HG03439 (cell line): ENCODE measurements around the gene TRIM67.
"Not testable (repeated sequence)": the region's sequence is repeated elsewhere in the genome, so short reads cannot be mapped to it uniquely, and the experiment has no call there.

Experiments used
- ATAC-seq: cut with Tn5 transposase; IDR thresholded peaks from one replicate; pipeline ENCODE4 v1.9.1; 2021; ENCODE audit warnings: mild to moderate bottlenecking, moderate library complexity; ENCODE audit not compliant: unreplicated experiment

TRIM67 gene

DNA sequence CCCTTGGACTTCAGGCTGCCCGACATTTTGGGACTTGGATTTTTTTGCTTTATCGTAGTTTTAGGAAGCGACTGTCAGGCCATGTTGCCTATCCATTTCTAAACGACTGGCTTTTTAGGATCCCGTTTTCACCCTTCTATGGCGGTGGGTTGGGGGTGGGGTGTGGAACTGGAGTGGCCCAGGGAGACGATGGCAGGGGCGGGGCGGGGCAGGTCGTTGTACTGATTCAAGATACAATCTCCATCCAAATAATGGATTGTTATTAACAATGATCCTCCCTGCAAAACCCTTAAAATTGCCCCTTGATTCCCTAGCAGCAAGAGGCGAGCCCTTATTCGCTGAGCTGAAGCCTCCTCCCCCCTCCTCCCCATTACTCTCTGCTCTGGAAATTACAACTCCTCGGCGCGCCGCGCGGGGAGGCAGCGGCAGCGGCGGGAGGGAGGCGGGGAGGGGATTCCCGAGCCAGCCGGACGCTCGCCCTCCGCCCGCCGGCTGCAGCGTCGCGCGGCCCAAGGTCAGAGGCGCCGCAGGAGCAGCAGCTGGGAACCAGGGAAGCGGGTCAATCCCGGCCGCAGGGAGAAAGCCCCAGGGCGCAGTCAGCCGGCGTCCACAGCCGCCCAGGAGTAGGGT lies at the start of gene TRIM67:
TRIM67 (plus strand) TSS at position 392 of the 630 bp plus-strand sequence. CDS start 912 bp downstream, outside the sequence.
- no peak for ATAC-seq

DNA sequence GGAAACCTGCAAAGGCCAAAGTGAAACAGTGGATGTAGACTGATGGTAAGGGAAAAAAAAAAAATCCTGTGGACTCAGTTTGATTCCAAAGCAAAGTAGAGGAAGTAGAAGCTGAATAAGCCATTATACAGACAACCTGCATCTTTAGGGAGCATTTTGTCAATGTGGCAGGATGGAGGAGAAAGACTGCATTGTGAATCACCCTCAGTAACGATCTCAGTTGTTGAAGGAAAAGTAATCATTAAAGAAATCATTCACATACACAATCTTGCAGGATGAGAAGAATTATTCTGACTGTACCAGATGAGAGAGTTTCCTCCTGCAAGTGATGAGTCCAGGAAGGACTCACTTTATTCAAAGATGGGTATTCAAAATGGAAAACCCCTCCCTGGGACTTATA lies 45.1 kb upstream of the TRIM67 start:
- no peak for ATAC-seq

DNA sequence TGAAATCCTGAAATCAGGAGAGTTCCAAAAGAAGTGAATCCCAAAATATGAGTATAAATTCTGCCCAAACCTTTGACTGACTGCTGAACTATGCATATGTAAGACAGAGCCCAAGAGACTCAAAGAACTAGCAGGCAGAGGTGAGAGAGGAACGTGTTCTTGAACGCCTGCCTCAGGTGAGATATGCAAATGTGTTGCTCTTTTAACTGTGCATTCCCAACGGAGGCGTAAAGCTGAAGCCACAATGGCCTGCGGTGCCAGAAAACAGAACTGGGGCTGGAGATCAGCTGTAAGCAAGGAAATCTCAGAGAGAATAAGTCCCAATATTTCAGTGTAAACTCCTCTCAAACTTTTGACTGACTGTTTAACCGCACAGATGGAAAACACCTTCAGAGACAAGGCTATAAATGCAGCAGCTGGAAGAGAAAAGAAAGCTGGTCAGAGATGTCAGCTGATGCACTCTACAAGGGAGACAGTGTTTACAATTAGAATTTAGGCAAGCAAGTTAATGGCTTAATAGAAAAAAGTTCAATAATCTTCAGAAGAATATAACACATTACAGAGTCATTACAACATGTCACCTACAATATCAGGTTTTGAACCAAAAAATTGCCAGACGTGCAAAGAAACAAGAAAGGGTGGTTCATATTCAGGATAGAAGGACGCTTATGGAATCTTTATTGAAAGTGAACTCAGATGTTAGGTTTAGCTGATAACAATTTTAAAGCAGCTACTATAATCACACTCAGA lies 43.0 kb upstream of the TRIM67 start:
- no peak for ATAC-seq

DNA sequence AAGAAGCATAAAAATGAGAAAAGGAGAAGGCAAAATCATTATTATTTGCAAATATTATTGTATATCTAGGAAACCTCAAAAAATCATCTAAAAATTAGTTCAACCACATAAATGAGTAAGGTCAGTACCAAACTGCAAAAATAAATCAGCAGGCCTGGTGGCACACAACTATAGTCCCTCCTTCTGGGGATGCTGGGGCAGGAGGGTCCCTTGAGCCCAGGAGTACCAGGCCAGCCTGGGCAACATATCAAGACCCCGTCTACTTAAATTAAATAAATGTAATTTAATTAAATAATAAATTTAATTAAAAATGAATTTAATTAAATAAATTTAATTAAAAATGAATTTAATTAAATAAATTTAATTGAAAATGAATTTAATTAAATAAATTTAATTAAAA lies 40.3 kb upstream of the TRIM67 start:
- ATAC-seq: no peak

DNA sequence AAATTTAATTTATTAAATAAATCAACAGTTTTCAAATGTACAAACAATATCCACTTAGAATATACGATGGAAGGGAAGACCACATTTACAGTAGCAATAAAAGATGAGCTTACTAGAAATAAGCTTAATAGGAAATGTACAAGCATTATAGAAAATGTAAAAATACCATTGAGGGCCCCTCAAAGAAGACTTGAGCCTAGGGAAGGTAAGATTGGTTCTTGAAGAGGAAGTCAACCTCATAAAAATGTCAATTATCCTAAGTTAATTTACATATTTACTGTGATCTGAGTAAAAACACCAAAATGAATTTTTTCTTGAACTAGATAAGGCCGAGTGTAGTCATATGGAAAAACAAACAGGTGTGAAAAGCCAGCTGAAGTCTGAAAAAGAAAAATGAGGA lies 39.7 kb upstream of the TRIM67 start:
- ATAC-seq: no peak

DNA sequence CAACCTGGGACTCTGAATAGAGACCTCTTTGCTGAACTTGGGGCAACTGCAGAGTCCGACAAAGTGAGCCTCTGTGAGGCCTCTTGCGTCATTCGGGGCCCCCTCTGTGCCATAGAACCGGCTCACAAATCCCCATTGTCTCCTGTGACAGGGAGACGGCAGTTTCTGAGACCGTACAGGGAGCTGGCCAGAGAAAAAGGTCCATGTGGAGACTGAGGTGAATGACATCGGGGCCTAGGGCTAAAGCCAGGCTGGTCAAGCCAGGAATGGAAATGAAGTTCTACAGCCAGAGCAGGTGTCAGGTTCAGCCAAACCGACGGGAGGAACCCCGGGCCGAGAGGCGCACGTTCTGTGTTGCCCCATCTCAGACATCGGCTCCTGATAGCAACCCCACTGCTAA lies 37.1 kb upstream of the TRIM67 start:
- ATAC-seq: no peak

DNA sequence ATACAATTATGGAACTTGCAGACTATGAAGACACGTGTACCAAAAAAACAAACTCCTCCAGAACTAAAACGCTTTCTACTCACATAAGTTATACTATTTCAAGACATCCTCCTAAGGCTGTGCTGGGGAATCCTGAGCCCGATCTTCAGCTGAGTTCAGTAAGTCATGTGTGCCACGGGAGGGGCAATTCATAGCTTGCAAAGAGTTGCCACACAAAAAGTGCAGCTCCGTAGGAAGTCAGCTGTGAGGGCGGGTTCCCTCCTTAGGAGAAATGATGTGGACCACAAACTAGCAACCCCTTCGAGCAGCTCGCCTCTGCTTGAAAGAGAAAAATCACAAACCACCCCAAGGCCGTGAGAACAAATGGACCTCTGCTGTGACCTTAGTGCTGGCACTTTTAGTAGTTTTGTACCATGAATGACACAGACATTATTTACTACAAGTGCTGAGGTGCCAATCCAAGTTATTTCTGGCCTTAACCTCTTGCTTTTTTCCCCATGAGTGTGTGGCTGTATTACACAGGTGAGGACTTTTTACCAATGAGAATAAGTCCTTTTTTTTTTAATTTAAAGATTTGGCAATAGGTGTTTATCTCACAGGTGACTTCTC lies 35.8 kb upstream of the TRIM67 start:
- ATAC-seq: no peak

DNA sequence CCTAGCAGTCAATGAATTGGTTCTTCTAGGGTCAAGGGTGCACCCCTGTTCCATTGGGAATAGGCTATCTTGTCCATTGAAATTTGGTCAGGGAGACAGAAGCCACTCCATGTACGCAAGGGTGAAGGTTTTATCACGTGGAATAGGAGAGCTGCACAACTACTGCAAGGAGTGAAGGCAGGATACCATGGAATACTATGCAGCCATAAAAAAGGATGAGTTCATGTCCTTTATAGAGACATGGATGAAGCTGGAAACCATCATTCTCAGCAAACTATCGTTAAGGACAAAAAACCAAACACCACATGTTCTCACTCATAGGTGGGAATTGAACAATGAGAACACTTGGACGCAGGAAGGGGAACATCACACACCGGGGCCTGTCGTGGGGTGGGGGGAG lies 34.8 kb upstream of the TRIM67 start:
- ATAC-seq: not testable (repeated sequence)

DNA sequence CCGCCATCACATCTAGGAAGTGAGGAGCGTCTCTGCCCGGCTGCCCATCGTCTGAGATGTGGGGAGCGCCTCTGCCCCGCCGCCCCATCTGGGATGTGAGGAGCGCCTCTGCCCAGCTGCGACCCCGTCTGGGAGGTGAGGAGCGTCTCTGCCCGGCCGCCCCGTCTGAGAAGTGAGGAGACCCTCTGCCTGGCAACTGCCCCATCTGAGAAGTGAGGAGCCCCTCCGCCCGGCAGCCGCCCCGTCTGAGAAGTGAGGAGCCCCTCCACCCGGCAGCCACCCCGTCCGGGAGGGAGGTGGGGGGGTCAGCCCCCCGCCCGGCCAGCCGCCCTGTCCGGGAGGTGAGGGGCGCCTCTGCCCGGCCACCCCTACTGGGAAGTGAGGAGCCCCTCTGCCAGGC lies 33.4 kb upstream of the TRIM67 start:
- ATAC-seq: not testable (repeated sequence)

DNA sequence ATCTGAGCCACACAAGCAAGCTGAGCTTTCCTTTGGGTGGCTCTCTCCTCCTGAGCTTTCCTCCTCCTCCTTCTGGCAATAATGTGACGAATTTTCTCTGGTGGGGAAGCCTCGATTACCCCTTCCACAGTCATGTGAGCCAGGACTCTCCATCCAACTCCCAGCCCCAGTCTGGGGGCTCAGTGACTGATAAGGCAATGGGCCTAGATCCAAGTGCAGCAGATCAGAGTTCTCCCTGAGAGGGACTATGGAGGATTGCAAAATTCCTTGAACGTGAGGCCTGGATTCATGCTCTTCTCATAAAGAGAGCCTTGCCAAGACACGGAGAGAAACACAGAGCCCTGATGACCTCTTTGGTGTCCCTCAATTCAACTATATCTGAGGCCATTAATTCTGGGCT lies 31.3 kb upstream of the TRIM67 start:
- no peak for ATAC-seq

DNA sequence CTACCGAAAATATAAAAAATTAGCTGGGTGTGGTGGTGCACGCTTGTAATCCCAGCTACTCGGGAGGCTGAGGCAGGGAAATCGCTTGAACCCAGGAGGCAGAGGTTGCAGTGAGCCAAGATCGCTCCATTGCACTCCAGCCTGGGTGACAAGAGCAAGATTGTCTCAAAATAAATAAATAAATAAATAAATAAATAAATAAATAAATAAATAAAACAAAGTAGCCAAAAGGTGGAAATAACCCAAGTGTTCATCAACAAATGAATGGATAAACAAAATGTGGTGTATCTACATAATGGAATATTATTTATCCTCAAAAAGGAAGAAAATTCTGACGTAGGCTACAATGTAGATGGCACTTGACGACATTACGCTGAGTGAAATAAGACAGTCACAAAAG lies 29.3 kb upstream of the TRIM67 start:
- ATAC-seq: not testable (repeated sequence)

DNA sequence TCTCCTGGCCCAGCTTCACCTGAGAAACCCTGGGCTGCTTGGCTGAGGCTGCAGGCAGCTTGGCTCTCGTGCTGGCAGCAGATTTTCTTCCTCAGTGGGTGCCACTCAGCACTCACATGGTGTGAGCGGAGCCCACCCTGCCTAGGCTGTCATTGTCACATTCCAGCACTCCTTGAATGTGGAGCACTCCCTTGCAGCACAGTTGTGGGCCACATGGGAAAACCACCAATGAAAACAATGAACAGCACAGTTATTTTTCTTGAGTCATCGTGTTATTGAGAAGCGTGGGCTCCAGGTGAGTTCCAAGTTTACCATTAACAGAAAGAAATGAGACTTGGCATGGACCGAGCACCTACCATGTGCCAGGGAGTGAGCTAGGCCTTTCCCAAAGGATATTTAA lies 27.2 kb upstream of the TRIM67 start:
- ATAC-seq: no peak

DNA sequence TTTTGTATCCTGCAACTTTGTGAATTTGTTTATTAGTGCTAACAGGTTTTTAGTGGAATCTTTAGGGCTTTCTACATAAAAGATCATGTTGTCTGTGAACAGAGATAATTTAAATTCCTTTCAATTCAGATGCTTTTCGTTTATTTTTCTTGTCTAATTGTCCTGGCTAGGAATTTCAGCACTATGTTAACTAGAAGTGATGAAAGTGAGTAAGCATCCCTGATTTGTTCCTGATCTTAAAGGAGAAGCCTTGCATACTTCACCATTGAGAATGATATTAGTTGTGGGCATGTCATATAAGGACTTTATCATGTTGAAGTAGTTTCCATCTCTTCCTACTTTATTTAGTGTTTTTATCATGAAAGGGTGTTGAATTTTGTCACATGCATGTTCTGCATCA lies 23.6 kb upstream of the TRIM67 start:
- ATAC-seq: no peak

DNA sequence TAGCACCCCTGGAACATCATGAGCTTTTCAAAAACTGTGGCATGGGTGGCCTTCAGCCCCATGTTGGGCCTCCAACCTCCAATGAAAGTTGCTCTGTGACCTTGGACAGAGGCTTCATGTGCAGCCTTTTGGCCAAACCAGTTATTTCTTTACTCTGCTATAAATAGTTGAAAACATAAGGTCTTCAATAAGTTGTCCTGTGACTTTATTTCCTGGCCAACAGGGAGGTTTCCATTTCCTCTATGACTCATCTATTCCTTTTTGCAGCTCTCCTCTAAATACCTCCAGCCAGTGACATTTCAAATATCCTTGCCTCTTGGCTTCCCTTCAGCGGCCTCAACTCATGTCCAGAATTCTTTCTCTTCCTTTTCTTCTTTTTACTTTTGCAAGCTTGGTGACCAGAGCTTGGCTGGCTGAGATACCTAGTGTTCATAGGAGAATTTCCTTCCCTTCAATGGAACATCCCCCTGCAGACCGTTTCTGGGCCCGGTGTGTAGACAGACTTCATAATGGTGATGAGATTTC lies 22.7 kb upstream of the TRIM67 start:
- ATAC-seq: no peak

DNA sequence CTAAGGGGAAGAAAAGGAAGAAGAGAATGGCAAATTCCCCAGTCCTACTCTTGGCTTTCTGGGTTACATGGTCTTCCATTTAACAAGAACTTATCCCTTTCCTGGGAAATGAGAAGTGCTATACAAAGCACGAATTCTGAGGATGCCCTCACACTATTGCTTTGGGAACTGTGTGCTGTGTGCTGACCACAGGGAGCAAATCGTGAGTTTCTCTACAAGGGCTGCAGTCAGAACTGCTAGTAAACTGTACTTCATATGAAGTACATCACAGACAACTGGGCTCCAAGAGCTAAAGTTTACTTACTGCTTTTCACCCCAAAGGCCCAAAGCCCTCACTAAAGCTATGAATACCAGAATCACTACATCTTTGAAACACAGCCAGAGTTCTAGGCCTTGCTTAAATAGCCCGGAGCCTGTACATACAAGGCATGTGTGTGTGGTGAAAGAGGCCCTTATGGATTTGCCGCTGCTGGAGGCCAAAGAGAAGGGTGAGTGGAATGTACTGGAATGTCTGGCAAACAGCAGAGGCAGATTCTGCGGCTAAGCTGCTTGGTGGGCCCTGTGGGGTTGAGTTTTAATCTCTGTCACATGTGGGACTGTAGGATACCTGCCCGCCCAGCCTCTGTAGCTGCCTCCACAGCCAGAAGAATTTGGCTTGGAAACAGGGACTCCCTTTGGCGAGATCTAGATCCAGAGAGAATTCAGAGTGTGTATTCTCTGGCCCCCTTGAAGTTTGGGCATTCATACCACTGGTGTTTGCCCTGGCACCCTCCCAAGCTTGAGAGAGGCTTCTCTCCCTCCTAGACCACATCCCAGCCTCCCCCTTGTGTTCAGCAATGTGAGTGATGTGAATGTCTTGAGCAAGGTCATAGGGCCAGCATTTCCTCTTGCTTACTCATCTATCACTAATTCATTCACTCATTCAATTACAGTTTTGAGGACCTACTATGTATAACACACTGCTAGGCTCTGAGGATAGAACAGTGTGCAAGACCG lies 21.9 kb upstream of the TRIM67 start:
- ATAC-seq: no peak

DNA sequence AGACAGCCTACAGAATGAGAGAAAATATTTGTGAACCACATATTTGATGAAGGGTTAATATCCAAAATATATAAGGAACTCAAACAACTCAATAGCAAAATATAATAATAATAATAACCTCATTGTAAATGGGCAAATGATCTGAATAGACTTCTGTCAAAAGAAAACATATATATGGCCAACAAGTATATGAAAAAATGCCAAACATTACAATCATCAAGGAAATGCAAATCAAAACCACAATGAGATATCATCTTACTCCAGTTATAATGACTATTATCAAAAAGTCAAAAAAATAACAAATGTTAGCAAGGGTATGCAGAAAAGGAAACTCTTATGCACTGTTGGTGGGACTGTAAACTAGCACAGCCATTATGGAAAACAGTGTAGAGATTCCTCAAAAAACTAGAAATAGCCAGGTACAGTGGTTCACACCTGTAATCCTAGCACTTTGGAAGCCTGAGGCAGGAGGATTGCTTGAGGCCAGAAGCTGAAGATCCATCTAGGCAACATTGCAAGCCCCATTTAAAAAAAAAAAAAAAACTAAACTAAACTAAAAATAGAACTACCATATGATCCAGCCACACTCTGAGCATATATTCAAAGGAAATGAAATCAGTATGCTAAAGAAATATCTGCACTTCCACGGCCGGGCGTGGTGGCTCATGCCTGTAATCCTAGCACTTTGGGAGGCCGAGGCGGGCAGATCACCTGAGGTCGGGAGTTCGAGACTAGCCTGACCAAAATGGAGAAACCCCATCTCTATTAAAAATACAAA lies 17.3 kb upstream of the TRIM67 start:
- no peak for ATAC-seq

DNA sequence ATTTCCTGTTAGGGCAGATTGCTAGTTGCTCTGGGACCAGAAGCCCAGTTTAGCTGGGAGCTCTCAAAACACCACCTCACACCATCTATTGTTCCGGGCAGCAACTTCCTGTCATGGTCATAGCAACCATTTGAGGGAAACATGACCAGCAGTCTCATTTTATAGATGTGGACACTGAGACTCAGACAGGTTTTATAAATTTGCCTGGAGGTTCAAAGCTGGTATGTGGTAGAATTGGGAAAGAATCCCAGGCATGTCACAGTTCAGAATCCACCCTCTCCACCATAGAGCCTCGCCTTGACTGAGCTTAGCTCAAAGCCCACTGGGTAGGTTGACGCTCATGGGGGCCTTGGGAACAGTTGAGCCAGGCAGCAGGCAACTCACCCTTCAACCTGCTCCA lies 14.0 kb upstream of the TRIM67 start:
- no peak for ATAC-seq

DNA sequence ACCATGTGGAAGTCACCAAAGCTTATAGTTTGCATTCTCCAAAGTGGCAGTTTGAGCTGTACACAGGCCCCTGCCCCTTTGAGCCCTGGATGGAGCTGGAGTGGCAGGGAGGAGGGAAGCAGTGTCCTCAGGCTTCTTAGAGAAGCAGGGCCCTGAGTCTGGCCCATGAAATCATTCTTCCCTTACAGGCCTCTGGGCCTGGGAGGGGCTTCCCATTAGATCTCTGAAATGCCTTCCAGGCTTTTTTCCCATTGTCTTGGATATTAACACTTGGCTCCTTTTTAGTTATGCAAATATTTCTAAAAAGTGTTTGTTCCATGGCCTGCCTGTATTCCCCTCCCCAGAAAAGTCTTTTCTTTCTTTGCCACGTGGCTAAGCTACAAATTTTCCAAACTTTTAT lies 10.0 kb upstream of the TRIM67 start:
- ATAC-seq: no peak

DNA sequence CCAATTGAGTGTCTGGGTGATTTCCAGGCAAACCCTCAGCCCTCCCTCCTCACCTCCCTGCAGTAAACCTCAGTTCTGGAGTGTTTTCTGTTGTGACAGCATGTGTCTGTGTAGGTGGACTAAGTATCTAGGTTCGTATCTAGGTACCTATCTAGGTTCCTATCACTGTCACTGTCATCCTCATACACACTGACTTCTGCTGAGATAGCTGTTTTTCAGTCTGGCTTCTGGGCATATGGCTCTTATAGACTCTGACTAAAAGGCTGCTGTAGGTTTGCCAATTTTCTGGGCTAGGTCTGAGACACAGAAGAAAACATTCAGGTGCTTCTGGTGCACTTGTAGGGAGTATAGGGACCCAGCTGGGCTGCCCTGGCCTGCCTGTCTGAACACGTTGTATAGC lies 8.1 kb upstream of the TRIM67 start:
- no peak for ATAC-seq

DNA sequence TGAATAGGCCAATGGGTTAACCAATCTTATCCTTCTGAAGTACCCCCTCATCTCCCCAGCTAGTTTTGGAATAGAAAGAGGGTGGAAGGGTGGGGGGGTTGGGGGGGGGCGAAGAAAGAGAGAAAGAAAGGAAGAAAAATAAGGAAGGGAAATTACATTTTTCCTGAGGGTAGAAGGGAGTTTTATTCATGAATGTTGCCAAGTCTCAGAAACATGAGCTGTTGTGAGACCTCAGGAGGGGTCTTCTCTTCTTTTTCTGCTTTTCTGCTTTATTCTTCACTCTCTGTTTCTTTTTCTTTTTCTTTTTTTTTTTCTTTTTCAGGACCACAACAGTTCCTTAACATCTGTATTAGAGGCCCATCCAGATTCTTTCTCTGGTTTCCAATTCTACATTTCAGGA lies 6.0 kb upstream of the TRIM67 start:
- ATAC-seq: no peak
